Effector memory CD8-positive, alpha-beta T cell (primary cell): Measurements from ENCODE around the gene KNTC1.
"Not testable (repeated sequence)": the region's sequence is repeated elsewhere in the genome, so short reads cannot be mapped to it uniquely, and the experiment has no call there.

Source experiments
- ATAC-seq: fragments of 150-1000 bp; cut with Tn5 transposase; replicated peaks from 2 replicates; pipeline ENCODE4 v1.10.0; 2021; ENCODE audit warnings: mild to moderate bottlenecking, moderate library complexity
- DNase-seq, 3 experiments: peaks; one replicate each; pipeline ENCODE4 v3.0.0; 2021
- H3K27ac Mint-ChIP-seq, 2 donors: one replicate each; pipeline ENCODE4 v1.8.0; 2022; ENCODE audit warnings: mild to moderate bottlenecking in 2 of 2, mixed read lengths in 2 of 2, moderate library complexity in 2 of 2
- H3K27me3 Mint-ChIP-seq, 2 donors: one replicate each; pipeline ENCODE4 v1.8.0; 2022; ENCODE audit warnings: mixed read lengths in 2 of 2
- H3K36me3 Mint-ChIP-seq: one replicate; pipeline ENCODE4 v1.8.0; 2022; ENCODE audit warnings: mild to moderate bottlenecking, moderate library complexity, mixed read lengths; ENCODE audit not compliant: insufficient read depth
- H3K4me1 Mint-ChIP-seq, 2 donors: one replicate each; pipeline ENCODE4 v1.8.0; 2022; ENCODE audit warnings: low read depth in 2 of 2, mixed read lengths in 2 of 2
- H3K4me3 Mint-ChIP-seq, 2 donors: one replicate each; pipeline ENCODE4 v1.8.0; 2022; ENCODE audit warnings: mild to moderate bottlenecking in 2 of 2, mixed read lengths in 2 of 2, moderate library complexity in 2 of 2
- H3K9me3 Mint-ChIP-seq, 2 donors: one replicate each; pipeline ENCODE4 v1.8.0; 2022; ENCODE audit warnings: mixed read lengths in 2 of 2

KNTC1 gene

GRCh38 chr12:122500685-122501488 lies 26.2 kb upstream of the KNTC1 start, which contains the start of gene ZCCHC8:
TSS of gene ZCCHC8 (minus strand) at chr12:122500932. CDS start at chr12:122500840, 92 bp downstream.
- Mint-ChIP-seq H3K4me1 (peaks cover 26 to 30% of the 10 kb centered on the region in 2 donors), H3K4me3 (peak within 1 kb of the TSS; percentile 95 to 97), H3K36me3 (peaks cover 59% of the 10 kb centered on the region), H3K27me3 (no peaks in the 10 kb centered on the region), H3K27ac (peak within 1 kb of the TSS; percentile 95 to 98), H3K9me3 (no peaks in the 10 kb centered on the region)
- peak; percentile 93 to 95 (median 94) for DNase-seq
- peak; percentile 91 for ATAC-seq

GRCh38 chr12:122501489-122501989 lies 25.5 kb upstream of the KNTC1 start:
- DNase-seq: no peak
- Mint-ChIP-seq H3K9me3 (no peaks in the 10 kb centered on the region), H3K27me3 (no peaks in the 10 kb centered on the region), H3K4me1 (peaks cover 26 to 29% of the 10 kb centered on the region in 2 donors), H3K4me3 (peak overlapping the region; percentile 95 to 97), H3K36me3 (peaks cover 65% of the 10 kb centered on the region), H3K27ac (peak overlapping the region; percentile 95 to 98)
- ATAC-seq: no peak

GRCh38 chr12:122503147-122503751 lies 23.8 kb upstream of the KNTC1 start:
- Mint-ChIP-seq H3K36me3 (peaks cover 71% of the 10 kb centered on the region), H3K27me3 (no peaks in the 10 kb centered on the region), H3K27ac (peak overlapping the region in 1 of 2 donors; percentile 16), H3K4me1 (peaks cover 22 to 26% of the 10 kb centered on the region in 2 donors), H3K9me3 (no peaks in the 10 kb centered on the region), H3K4me3 (no peak overlapping the region)
- ATAC-seq (no peak), DNase-seq (no peak)

- no peaks in the 10 kb centered on the region for H3K9me3 Mint-ChIP-seq
- no peak overlapping the region for H3K4me3 Mint-ChIP-seq
- peaks cover 77% of the 10 kb centered on the region for H3K36me3 Mint-ChIP-seq
- DNase-seq (no peak), ATAC-seq (no peak)
- peak overlapping the region in 1 of 2 donors; percentile 16 for H3K27ac Mint-ChIP-seq
- peaks cover 19 to 20% of the 10 kb centered on the region in 2 donors for H3K4me1 Mint-ChIP-seq
- no peaks in the 10 kb centered on the region for H3K27me3 Mint-ChIP-seq
Measured at GRCh38 chr12:122503783-122504590, 23.1 kb upstream of the KNTC1 start.

- Mint-ChIP-seq H3K36me3 (peaks cover 92% of the 10 kb centered on the region), H3K27me3 (no peaks in the 10 kb centered on the region), H3K9me3 (no peaks in the 10 kb centered on the region), H3K4me3 (no peak overlapping the region), H3K4me1 (peaks cover 13 to 14% of the 10 kb centered on the region in 2 donors), H3K27ac (peak overlapping the region; percentile 27 to 60)
- no peak for ATAC-seq
- no peak for DNase-seq
Measured at GRCh38 chr12:122505419-122506051, 21.5 kb upstream of the KNTC1 start.

GRCh38 chr12:122506393-122506938 lies 20.6 kb upstream of the KNTC1 start:
- DNase-seq (no peak), ATAC-seq (no peak)
- H3K4me1 Mint-ChIP-seq: peaks cover 4 to 5% of the 10 kb centered on the region in 2 donors
- H3K27me3 Mint-ChIP-seq: no peaks in the 10 kb centered on the region
- peaks cover 94% of the 10 kb centered on the region for H3K36me3 Mint-ChIP-seq
- peak overlapping the region in 1 of 2 donors; percentile 60 for H3K27ac Mint-ChIP-seq
- no peak overlapping the region for H3K4me3 Mint-ChIP-seq
- H3K9me3 Mint-ChIP-seq: no peaks in the 10 kb centered on the region

- Mint-ChIP-seq H3K27me3 (no peaks in the 10 kb centered on the region), H3K27ac (peak overlapping the region in 1 of 2 donors; percentile 29)
Measured at GRCh38 chr12:122508163-122508562, 18.9 kb upstream of the KNTC1 start.

GRCh38 chr12:122513028-122513427 lies 14.0 kb upstream of the KNTC1 start:
- ATAC-seq, H3K4me3 Mint-ChIP-seq, H3K27me3 Mint-ChIP-seq, H3K9me3 Mint-ChIP-seq, H3K27ac Mint-ChIP-seq, H3K4me1 Mint-ChIP-seq, DNase-seq: not testable (repeated sequence)
- H3K36me3 Mint-ChIP-seq: peaks cover 99% of the 10 kb centered on the region

More at GRCh38 chr12:122508163-122508562, 18.9 kb upstream of the KNTC1 start:
- peaks cover 99% of the 10 kb centered on the region for H3K36me3 Mint-ChIP-seq
- H3K4me1 Mint-ChIP-seq: no peaks in the 10 kb centered on the region
- H3K9me3 Mint-ChIP-seq: no peaks in the 10 kb centered on the region
- DNase-seq (no peak), ATAC-seq (no peak)
- H3K4me3 Mint-ChIP-seq: no peak overlapping the region

GRCh38 chr12:122513660-122514059 lies 13.4 kb upstream of the KNTC1 start:
- Mint-ChIP-seq H3K27ac (no peak overlapping the region), H3K9me3 (no peaks in the 10 kb centered on the region), H3K36me3 (peaks cover 99% of the 10 kb centered on the region), H3K4me1 (peaks cover 2 to 8% of the 10 kb centered on the region in 2 donors), H3K4me3 (no peak overlapping the region), H3K27me3 (no peaks in the 10 kb centered on the region)
- DNase-seq (no peak), ATAC-seq (no peak)

GRCh38 chr12:122515275-122515674 lies 11.8 kb upstream of the KNTC1 start:
- H3K4me1 Mint-ChIP-seq: peaks cover 8 to 18% of the 10 kb centered on the region in 2 donors
- no peak for DNase-seq
- no peak for ATAC-seq
- H3K36me3 Mint-ChIP-seq: peaks cover 99% of the 10 kb centered on the region
- no peaks in the 10 kb centered on the region for H3K27me3 Mint-ChIP-seq
- H3K4me3 Mint-ChIP-seq: no peak overlapping the region
- no peak overlapping the region for H3K27ac Mint-ChIP-seq
- H3K9me3 Mint-ChIP-seq: no peaks in the 10 kb centered on the region

GRCh38 chr12:122516544-122517361 lies 10.3 kb upstream of the KNTC1 start:
- H3K4me3 Mint-ChIP-seq: no peak overlapping the region
- DNase-seq (no peak), ATAC-seq (no peak)
- H3K9me3 Mint-ChIP-seq: no peaks in the 10 kb centered on the region
- no peaks in the 10 kb centered on the region for H3K27me3 Mint-ChIP-seq
- peaks cover 8 to 23% of the 10 kb centered on the region in 2 donors for H3K4me1 Mint-ChIP-seq
- peaks cover 99% of the 10 kb centered on the region for H3K36me3 Mint-ChIP-seq
- H3K27ac Mint-ChIP-seq: no peak overlapping the region

GRCh38 chr12:122517877-122518276 lies 9.2 kb upstream of the KNTC1 start:
- Mint-ChIP-seq H3K4me3 (no peak overlapping the region), H3K27ac (peak overlapping the region in 1 of 2 donors; percentile 64)
- DNase-seq: no peak

More at GRCh38 chr12:122517877-122518276, 9.2 kb upstream of the KNTC1 start:
- ATAC-seq: no peak
- peaks cover 97% of the 10 kb centered on the region for H3K36me3 Mint-ChIP-seq
- H3K9me3 Mint-ChIP-seq: no peaks in the 10 kb centered on the region
- no peaks in the 10 kb centered on the region for H3K27me3 Mint-ChIP-seq
- peaks cover 10 to 32% of the 10 kb centered on the region in 2 donors for H3K4me1 Mint-ChIP-seq
